ENCODE results near the gene KYAT1. TPM values are rescaled to one million over a fixed set of nuclear protein-coding genes. Genes with fewer than 3 reads are reported as not detected.
"Not testable (repeated sequence)": the region's sequence is repeated elsewhere in the genome, so short reads cannot be mapped to it uniquely, and the experiment has no call there.

KYAT1 gene
- total RNA-seq, 2 experiments from 2014 or later = 17.0 to 18.6 TPM

DNA sequence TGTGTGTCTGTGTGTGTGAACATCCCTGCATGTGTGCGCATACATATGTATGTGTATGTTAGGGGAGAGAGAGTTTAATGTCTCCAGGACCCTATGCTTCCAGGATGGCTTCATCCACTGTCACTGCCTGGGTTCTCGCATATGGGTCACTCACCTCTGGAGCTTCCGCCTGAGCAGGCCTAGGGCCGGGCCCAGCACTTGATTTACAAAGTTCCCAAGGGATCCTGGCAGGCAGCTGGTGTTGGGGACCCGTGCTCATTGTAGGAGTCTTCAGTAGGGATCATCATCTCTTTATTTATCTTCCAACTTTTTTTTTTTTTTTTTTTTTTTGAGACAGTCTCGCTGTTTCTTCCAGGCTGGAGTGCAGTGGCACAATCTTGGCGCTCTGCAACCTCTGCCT, 81.7 kb downstream of the KYAT1 start:
- H3K36me3 Mint-ChIP-seq (ENCODE audit: low read depth) = peaks cover 8% of the 10 kb centered on the region

DNA sequence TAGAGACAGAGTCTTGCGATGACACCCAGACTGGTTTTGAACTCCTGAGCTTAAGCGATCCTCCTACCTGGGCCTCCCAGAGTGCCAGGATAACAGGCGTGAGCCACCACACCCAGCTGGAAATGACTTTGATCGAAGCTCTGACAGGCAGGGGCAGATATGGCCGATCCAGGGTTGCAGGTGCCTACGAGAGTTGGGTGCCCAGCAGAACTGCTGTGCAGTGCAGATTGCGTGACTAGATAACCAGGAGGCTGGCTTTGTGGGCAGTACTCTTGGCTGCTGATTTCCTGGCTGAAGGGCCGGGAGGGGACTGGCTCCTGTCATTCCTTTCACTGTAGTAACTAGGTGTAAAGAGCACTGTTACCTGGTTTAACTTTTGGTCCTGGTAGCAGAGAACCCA, 82.9 kb downstream of the KYAT1 start:
- intact Hi-C loops (cut with micrococcal nuclease) = no loop called here
- Mint-ChIP-seq H3K36me3 (ENCODE audit: low read depth) (peaks cover 10% of the 10 kb centered on the region), H3K27me3 (no peaks in the 10 kb centered on the region), H3K4me1 (ENCODE audit: low read depth) (no peaks in the 10 kb centered on the region), H3K4me3 (no peak overlapping the region), H3K27ac (no peak overlapping the region), H3K9me3 (no peaks in the 10 kb centered on the region)
- ATAC-seq (no peak), DNase-seq (no peak)
- ChIA-PET POLR2A (interaction anchor here (1.0 to 1.4 kb wide), 2 partner anchors 19 to 20 kb away, joined by 3 to 4 read pairs; partner anchors contain the start of gene ENDOG), CTCF (interaction anchor here (1.8 kb wide), 1 partner anchor 20 kb away, joined by 4 read pairs; the partner anchor contains the start of gene ENDOG)
- TF ChIP-seq, protein P1, sequence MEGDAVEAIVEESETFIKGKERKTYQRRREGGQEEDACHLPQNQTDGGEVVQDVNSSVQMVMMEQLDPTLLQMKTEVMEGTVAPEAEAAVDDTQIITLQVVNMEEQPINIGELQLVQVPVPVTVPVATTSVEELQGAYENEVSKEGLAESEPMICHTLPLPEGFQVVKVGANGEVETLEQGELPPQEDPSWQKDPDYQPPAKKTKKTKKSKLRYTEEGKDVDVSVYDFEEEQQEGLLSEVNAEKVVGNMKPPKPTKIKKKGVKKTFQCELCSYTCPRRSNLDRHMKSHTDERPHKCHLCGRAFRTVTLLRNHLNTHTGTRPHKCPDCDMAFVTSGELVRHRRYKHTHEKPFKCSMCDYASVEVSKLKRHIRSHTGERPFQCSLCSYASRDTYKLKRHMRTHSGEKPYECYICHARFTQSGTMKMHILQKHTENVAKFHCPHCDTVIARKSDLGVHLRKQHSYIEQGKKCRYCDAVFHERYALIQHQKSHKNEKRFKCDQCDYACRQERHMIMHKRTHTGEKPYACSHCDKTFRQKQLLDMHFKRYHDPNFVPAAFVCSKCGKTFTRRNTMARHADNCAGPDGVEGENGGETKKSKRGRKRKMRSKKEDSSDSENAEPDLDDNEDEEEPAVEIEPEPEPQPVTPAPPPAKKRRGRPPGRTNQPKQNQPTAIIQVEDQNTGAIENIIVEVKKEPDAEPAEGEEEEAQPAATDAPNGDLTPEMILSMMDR (IDR thresholded peaks at IDR 0.05) = no peak

More for the DNA sequence above, 81.7 kb downstream of the KYAT1 start:
- Mint-ChIP-seq H3K27me3 (no peaks in the 10 kb centered on the region), H3K4me1 (ENCODE audit: low read depth) (no peaks in the 10 kb centered on the region), H3K4me3 (no peak overlapping the region), H3K9me3 (no peaks in the 10 kb centered on the region), H3K27ac (no peak overlapping the region)
- ATAC-seq = no peak
- ChIA-PET POLR2A (interaction anchor here (1.4 kb wide), 1 partner anchor 18 kb away, joined by 4 read pairs; the partner anchor contains the start of gene ENDOG), CTCF (interaction anchor here (1.3 kb wide), 1 partner anchor 18 kb away, joined by 3 read pairs; the partner anchor contains the start of gene ENDOG)
- intact Hi-C loops (cut with micrococcal nuclease) = no loop called here
- no peak for DNase-seq
- TF ChIP-seq, protein P1 (IDR thresholded peaks at IDR 0.05) = no peak

DNA sequence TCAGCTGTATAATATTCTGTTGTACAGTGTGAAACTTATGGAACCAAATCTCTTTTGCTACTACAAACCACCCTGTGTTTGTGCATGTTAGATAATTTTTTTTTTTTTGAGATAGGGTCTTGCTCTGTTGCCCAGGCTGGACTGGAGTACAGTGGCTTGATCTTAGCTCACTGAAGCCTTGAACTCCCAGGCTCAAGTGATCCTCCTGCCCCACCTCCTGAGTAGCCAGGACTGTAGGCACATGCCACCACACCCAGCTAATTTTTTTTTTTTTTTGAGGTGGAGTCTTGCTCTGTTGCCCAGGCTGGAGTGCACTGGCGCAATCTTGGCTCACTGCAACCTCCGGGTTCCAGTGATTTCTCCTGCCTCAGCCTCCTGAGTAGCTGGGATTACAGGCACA, 86.8 kb downstream of the KYAT1 start:
- H3K4me3 Mint-ChIP-seq; POLR2A ChIA-PET; H3K36me3 Mint-ChIP-seq (ENCODE audit: low read depth); ATAC-seq; H3K27ac Mint-ChIP-seq; CTCF ChIA-PET; intact Hi-C loops (cut with micrococcal nuclease); H3K4me1 Mint-ChIP-seq (ENCODE audit: low read depth); H3K27me3 Mint-ChIP-seq; DNase-seq; H3K9me3 Mint-ChIP-seq: not testable (repeated sequence)

DNA sequence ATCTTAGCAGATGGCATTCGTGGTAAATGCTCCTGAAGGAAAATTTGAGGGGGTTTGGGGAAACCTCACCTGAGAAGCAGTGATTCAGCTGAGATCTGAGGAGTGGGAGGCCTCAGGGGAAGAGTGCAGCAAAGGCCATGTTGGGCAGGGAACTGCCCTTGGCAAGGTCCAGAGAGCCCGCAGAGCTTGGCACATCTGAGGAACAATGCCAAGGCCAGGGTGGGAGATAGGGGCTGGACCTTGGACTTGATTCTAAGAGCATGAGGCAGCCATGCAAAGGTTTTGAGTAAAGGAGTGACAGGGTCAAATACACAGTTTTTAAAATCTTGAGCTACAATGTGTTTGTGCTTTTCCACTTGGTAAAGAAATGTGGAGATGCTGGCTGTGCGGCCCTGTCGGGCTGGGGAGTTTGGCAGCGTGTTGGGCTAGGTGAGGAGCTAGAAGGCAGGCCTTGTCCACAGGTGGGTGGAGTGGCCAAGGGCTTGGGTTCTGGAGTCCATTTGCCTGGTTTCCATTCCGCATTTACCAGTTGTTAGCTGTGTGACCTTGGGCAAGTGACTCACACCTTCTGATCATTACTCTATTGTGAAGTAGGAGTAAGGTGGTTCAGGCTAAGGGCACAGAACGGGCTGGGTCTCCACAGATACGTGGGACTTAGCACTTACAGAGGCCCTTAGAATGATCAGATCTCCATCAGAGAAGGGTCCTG, 88.6 kb downstream of the KYAT1 start:
- Mint-ChIP-seq H3K4me3 (no peak overlapping the region), H3K4me1 (ENCODE audit: low read depth) (peaks cover 11% of the 10 kb centered on the region), H3K27me3 (no peaks in the 10 kb centered on the region), H3K36me3 (ENCODE audit: low read depth) (peaks cover 9% of the 10 kb centered on the region), H3K9me3 (no peaks in the 10 kb centered on the region), H3K27ac (peak overlapping the region; percentile 41)
- DNase-seq = no peak
- ChIA-PET POLR2A (interaction anchor here (0.9 to 1.3 kb wide), 4 partner anchors 11 to 69 kb away, joined by 3 to 5 read pairs (median 3); partner anchors contain the start of gene ZDHHC12), CTCF (interaction anchor here (0.6 to 3.2 kb wide), 2 partner anchors 25 to 92 kb away, joined by 3 to 14 read pairs; partner anchors contain the start of gene ENDOG)
- TF ChIP-seq, protein P1 (IDR thresholded peaks at IDR 0.05) = no peak
- intact Hi-C loops (cut with micrococcal nuclease) = no loop called here
- no peak for ATAC-seq

DNA sequence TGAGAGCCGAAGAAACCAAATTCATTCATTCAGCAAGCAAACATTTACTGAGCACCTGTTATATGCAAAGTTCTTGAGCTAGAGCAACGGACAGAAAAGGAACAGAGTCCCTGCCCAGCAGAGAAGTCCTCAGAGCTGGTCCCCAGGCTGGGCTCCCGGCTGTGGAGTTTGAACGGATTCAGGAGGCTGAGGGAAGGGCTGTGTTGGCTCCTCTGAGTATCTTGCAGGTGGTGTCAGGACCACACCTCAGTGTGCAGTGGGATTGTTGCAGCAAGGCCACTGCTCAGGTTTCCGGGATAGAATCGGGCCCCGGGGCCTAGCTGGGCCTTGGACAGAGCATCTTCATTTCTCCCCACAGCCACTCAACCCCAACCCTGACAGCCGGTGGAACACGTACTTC, 89.6 kb downstream of the KYAT1 start:
- TF ChIP-seq, protein P1 (IDR thresholded peaks at IDR 0.05) = no peak
- DNase-seq = no peak
- ChIA-PET CTCF (interaction anchor here (0.5 to 3.2 kb wide), 2 partner anchors 26 to 71 kb away, joined by 3 to 14 read pairs; partner anchors contain the start of gene ENDOG), POLR2A (interaction anchor here (0.8 to 1.3 kb wide), 3 partner anchors 24 to 68 kb away, joined by 3 to 5 read pairs (median 3); partner anchors contain the start of gene ZDHHC12)
- no peak overlapping the region for H3K4me3 Mint-ChIP-seq
- no peaks in the 10 kb centered on the region for H3K9me3 Mint-ChIP-seq
- peaks cover 16% of the 10 kb centered on the region for H3K4me1 Mint-ChIP-seq (ENCODE audit: low read depth)
- no peaks in the 10 kb centered on the region for H3K27me3 Mint-ChIP-seq
- peaks cover 9% of the 10 kb centered on the region for H3K36me3 Mint-ChIP-seq (ENCODE audit: low read depth)
- no peak overlapping the region for H3K27ac Mint-ChIP-seq
- ATAC-seq = no peak
- intact Hi-C loops (cut with micrococcal nuclease) = no loop called here
